GM12878 (cell line): ENCODE results near the gene CDH4. TPM values are rescaled to one million over a fixed set of nuclear protein-coding genes. Genes with fewer than 3 reads are reported as not detected.

Source experiments
- ATAC-seq: fragments of 200-7000 bp; cut with Tn5 transposase; 3 replicates; pipeline ENCODE4 v1.9.1; 2020; ENCODE audit warnings: mild to moderate bottlenecking, moderate library complexity
- BruUV-seq: library from RNA; stranded (reverse); fragments of 400-500 nt; replicated peaks from 2 replicates; lab custom pipeline; 2021; lab: Mats Ljungman, UMichigan
- CTCF ChIA-PET: fragments of 300-600 bp; sonication (Branson Sonifier 250); formaldehyde crosslinking; extraction: SDS; loops from one replicate; lab custom pipeline; 2021; ENCODE audit warnings: inconsistent platforms; lab: Yijun Ruan, JAX
- POLR2A ChIA-PET: fragments of 350-600 bp; formaldehyde crosslinking; extraction: SDS; loops from one replicate; lab custom pipeline; 2021; ENCODE audit warnings: inconsistent platforms; lab: Charles Lee
- RAD21 ChIA-PET: fragments of 300-600 bp; sonication (Branson Sonifier 250); formaldehyde crosslinking; loops from one replicate; lab custom pipeline; 2023; ENCODE audit warnings: antibody characterized with exemption; ENCODE audit not compliant: unreplicated experiment; lab: Charles Lee
- SMC1A ChIA-PET: fragments of 300-600 bp; sonication (Branson Sonifier 250); formaldehyde crosslinking; loops from one replicate; lab custom pipeline; 2023; ENCODE audit not compliant: unreplicated experiment, uncharacterized antibody; lab: Charles Lee
- DNase-seq: peaks from one replicate; pipeline ENCODE4 v3.0.0-alpha.2; 2011; ENCODE audit warnings: low read depth, low spot score
- FAIRE-seq: peaks from 3 replicates; lab custom pipeline; 2011; peaks lifted over from hg19 to GRCh38; lab: Jason Lieb, UNC
- H2AFZ ChIP-seq: 2 replicates; pipeline ENCODE4 v1.6.0; 2011; ENCODE audit warnings: low read depth, low read length, control low read depth; ENCODE audit not compliant: control insufficient read depth
- H3K27ac ChIP-seq: 2 replicates; pipeline ENCODE4 v1.5.1; 2011; ENCODE audit warnings: control low read depth; ENCODE audit not compliant: control insufficient read depth, insufficient read depth
- H3K27me3 ChIP-seq, 2 experiments: replicated peaks in 1 of 2; 2 replicates each; pipeline versions ENCODE4 v1.6.0 to v1.6.1; 2011; ENCODE audit warnings: low read length in 1 of 2; ENCODE audit not compliant: control insufficient read depth in 2 of 2, insufficient read depth in 2 of 2
- H3K36me3 ChIP-seq, 2 experiments: 2 replicates each; pipeline ENCODE4 v1.5.1; 2011; ENCODE audit warnings: low read length in 1 of 2; ENCODE audit not compliant: control insufficient read depth in 2 of 2, insufficient read depth in 2 of 2
- H3K4me1 ChIP-seq: 2 replicates; pipeline ENCODE4 v1.6.1; 2011; ENCODE audit warnings: mild to moderate bottlenecking, low read length, moderate library complexity, mixed read lengths; ENCODE audit not compliant: control insufficient read depth, insufficient read depth
- H3K4me2 ChIP-seq: 2 replicates; pipeline ENCODE4 v1.6.0; 2011; ENCODE audit warnings: control low read depth; ENCODE audit not compliant: control insufficient read depth, insufficient read depth
- H3K4me3 ChIP-seq: fragments of 200-600 bp; sonication (generic); 2 replicates; pipeline ENCODE4 v1.5.1; 2016
- H3K79me2 ChIP-seq: 2 replicates; pipeline ENCODE4 v1.6.0; 2011; ENCODE audit warnings: low read length; ENCODE audit not compliant: control insufficient read depth, insufficient read depth
- H3K9ac ChIP-seq: 2 replicates; pipeline ENCODE4 v1.8.0; 2011; ENCODE audit warnings: low read length, control low read depth, mixed read lengths; ENCODE audit not compliant: control insufficient read depth, insufficient read depth
- H3K9me3 ChIP-seq: replicated peaks from 3 replicates; pipeline ENCODE4 v1.5.1; 2011; ENCODE audit warnings: mild to moderate bottlenecking, low read length; ENCODE audit not compliant: control insufficient read depth, insufficient read depth
- H4K20me1 ChIP-seq: 2 replicates; pipeline ENCODE4 v1.6.0; 2011; ENCODE audit not compliant: control insufficient read depth, insufficient read depth
- ASH2L ChIP-seq: fragments of 300-600, 200-600 bp; sonication (generic); IDR thresholded peaks from 2 replicates; pipeline ENCODE4 v1.6.1; 2017; ENCODE audit warnings: low read depth, mild to moderate bottlenecking, borderline replicate concordance
- KDM1A ChIP-seq: fragments of 200-600 bp; sonication (generic); IDR thresholded peaks from 2 replicates; pipeline ENCODE4 v1.6.1; 2016; ENCODE audit warnings: borderline replicate concordance
- MTA3 ChIP-seq: IDR thresholded peaks from 2 replicates; pipeline ENCODE4 v1.6.1; 2012; ENCODE audit warnings: low read length, inconsistent platforms, borderline replicate concordance
- NFYB ChIP-seq: IDR thresholded peaks from 2 replicates; pipeline ENCODE4 v1.6.1; 2011; ENCODE audit warnings: low read depth, mild to moderate bottlenecking, low read length, improper control_type of control experiment, moderate library complexity; ENCODE audit not compliant: insufficient read depth
- RCOR1 ChIP-seq: conservative IDR thresholded peaks from 2 replicates; pipeline ENCODE4 v1.6.1; 2012; ENCODE audit warnings: low read depth, low read length, improper control_type of control experiment
- WGBS: methylation state at CpG from one replicate; pipeline ENCODE4 v1.1.6; 2016; ENCODE audit warnings: low lambda C conversion rate; ENCODE audit not compliant: insufficient replicate concordance, insufficient coverage; ENCODE audit errors: missing lambda C conversion rate; 5-methylcytosine and 5-hydroxymethylcytosine counted together
- in situ Hi-C: fragments of 300-500 bp; cut with MboI; formaldehyde crosslinking; loops from 9 replicates; pipeline ENCODE4 v1.14.3; 2018; ENCODE audit warnings: mixed read lengths
- intact Hi-C: fragments of 100-400 bp; cut with micrococcal nuclease; formaldehyde crosslinking; loops from one replicate; pipeline ENCODE4 v1.14.2; 2022; ENCODE audit not compliant: unreplicated experiment
- polyA plus RNA-seq, 11 experiments: library from polyadenylated mRNA; depleted of rRNA in 4 of 11; unstranded in 6 of 11; stranded (reverse) in 5 of 11; fragments of >200 nt; fragmentation: Nextera tagmentation in 4 of 11; fragmentation: Illumina TruSeq in 1 of 11; extraction: Ambion mirVana in 4 of 11; extraction: Trizol in 1 of 11; gene quantifications; 1 replicate in 1 of 11; 2 replicates in 10 of 11; pipeline versions ENCODE4 v1.2.1 to v1.2.3, GENCODE V29; 2011 to 2016; ENCODE audit warnings: inconsistent platforms in 2 of 11, missing spikeins in 2 of 11, low read depth in 1 of 11
- total RNA-seq, 4 experiments: library from RNA; depleted of rRNA in 3 of 4; stranded (reverse); fragments of >200 nt in 3 of 4; fragmentation: Illumina TruSeq in 1 of 4; extraction: Trizol in 1 of 4; gene quantifications; 2 replicates each; pipeline versions ENCODE4 v1.2.1 to v1.2.3, GENCODE V29; 2013 to 2021
- TF ChIP-seq, protein P1 (sequence below): IDR thresholded peaks from 2 replicates; pipeline ENCODE4 v1.6.1; 2012; ENCODE audit warnings: low read depth, low read length, improper control_type of control experiment
- TF ChIP-seq, protein P2 (sequence below): fragments of 150-350 bp; IDR thresholded peaks from 2 replicates; pipeline ENCODE4 v1.6.1; 2014; ENCODE audit warnings: mild to moderate bottlenecking, low read depth, low read length

Gene CDH4
- total and polyA plus RNA-seq, 10 of the 15 experiments (the other 5 are each of a cell fraction or from before 2014, with no cell fraction given): not detected

DNA sequence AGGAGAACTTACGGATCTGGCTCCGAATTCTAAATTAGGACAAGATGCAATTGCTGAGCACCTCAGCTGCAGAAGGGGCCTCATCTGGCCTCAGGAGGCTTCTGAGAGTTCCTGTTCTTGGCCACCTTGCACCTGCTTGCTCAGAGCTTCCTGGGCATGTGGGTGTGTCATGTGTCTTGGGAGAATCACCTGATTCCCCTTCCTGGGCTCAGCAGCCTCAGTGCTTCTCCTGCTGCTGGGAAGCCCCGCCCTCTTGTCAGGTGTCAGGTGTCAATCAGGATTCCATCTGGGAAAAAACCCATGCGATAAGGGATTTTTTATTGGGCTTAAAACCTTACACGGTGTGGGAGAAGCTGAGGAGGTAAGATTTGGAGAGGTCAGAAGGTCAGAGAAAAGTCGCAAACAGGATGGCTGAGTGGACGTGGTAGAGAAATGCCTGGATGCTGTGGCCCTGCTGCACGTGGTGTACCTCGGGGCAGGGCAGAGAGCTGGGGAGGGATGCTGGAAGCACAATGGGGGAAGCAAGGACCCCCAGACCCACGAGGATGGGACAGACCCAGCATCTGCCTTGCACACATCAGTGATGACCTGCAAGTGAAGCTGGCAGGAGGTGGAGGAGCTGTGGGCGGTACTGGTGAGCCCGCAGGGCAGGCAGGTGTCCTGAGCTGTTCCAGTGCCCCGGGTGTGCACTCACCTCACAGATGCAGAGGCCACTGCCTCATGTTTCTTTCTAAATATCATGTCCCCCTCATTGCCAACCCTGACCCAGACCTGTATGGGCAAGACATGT is 170.8 kb downstream of the CDH4 start:
- WGBS: 34% methylated on average over 13 of the region's 13 CpGs
- no TSS peak for BruUV-seq
- Histone ChIP-seq H3K9ac (no peak overlapping the region), H3K27ac (no peak overlapping the region), H2AFZ (no peak overlapping the region), H3K4me1 (no peaks in the 10 kb centered on the region), H3K4me2 (no peak overlapping the region), H4K20me1 (no peaks in the 10 kb centered on the region), H3K79me2 (no peaks in the 10 kb centered on the region), H3K27me3 (no peaks in the 10 kb centered on the region), H3K36me3 (no peaks in the 10 kb centered on the region), H3K4me3 (no peak overlapping the region), H3K9me3 (no peaks in the 10 kb centered on the region; the same call in 2 of the 3 replicates)
- RAD21 ChIA-PET: no interaction called here
- CTCF ChIA-PET: no interaction called here
- POLR2A ChIA-PET: no interaction called here
- no peak for ATAC-seq
- TF ChIP-seq, protein P1, sequence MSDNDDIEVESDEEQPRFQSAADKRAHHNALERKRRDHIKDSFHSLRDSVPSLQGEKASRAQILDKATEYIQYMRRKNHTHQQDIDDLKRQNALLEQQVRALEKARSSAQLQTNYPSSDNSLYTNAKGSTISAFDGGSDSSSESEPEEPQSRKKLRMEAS: no peak
- TF ChIP-seq, protein P2, sequence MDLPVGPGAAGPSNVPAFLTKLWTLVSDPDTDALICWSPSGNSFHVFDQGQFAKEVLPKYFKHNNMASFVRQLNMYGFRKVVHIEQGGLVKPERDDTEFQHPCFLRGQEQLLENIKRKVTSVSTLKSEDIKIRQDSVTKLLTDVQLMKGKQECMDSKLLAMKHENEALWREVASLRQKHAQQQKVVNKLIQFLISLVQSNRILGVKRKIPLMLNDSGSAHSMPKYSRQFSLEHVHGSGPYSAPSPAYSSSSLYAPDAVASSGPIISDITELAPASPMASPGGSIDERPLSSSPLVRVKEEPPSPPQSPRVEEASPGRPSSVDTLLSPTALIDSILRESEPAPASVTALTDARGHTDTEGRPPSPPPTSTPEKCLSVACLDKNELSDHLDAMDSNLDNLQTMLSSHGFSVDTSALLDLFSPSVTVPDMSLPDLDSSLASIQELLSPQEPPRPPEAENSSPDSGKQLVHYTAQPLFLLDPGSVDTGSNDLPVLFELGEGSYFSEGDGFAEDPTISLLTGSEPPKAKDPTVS: no peak
- TF ChIP-seq NFYB: no peak
- TF ChIP-seq KDM1A: no peak
- no peak for TF ChIP-seq MTA3
- TF ChIP-seq ASH2L: no peak
- TF ChIP-seq RCOR1: no peak
- intact Hi-C loops: no loop called here
- FAIRE-seq: no peak
- in situ Hi-C loops: no loop called here
- DNase-seq: no peak
- SMC1A ChIA-PET: no interaction called here
